Stimulated activated CD4-positive, alpha-beta T cell treated with anti-CD3 and anti-CD28 coated beads, Interleukin-2, amount 100 ng/mL, for 4 hours (primary cell): ENCODE results near the gene FAM107B.

ENCODE experiments used
- DNase-seq: peaks from one replicate; pipeline ENCODE4 v3.0.0-alpha.2; 2020; ENCODE audit warnings: low read depth

FAM107B gene

GRCh38 chr10:14556285-14556956 is 218.3 kb downstream of the FAM107B start:
- DNase-seq, result no peak

DNA sequence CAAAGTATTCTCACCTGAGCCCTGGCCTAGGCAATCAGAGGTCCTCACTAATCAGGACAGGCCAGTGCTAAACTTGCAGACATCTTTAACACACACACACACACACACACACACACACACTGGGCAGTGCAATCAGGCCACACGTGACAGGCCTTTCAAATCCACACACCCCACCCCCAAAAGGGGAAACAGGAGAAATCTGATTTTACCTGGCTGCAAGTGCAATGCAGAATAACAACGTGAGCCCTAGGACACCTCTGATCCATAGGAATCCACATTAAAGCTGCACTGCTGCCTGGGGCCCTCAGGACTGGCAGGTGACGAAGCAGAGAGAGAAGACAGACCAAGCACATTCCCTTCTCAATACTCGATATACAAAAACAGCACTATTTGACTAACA is 218.9 kb downstream of the FAM107B start:
- DNase-seq, result no peak

DNA sequence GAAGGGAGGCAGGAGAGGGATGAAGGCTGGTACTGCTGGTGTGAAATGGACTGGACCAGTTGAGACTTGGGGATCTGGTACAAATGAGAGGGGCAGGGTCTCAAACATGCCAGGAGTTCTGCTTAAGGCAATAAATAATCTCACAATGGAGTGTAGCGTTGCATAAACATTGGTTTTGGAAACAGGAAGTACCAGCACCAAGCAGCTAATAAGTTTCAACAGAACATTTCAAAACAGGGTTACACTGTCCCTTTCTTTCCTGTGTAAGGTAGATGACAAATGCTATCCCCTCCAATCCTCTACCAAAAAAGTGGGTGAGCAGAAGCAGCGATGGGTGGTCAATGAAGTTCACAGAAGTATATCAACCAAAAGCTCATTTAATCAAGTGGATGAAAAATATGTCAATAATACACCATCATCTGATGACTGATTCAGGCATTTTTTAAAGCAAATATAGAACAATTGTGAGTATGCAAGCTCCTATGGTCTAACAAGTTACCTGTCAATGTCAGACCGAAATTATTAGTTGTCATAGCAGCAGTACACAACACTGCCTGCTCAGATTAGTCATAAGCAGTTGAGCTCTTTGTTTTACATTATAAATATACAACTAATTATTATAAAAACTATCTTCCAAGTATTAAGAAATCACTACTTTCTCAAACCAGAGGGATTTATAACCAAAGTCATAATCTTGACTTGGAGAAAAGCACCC is 220.0 kb downstream of the FAM107B start:
- no peak for DNase-seq

- DNase-seq, result no peak
Observed at GRCh38 chr10:14554091-14554490, 220.6 kb downstream of the FAM107B start.

- DNase-seq, result no peak
Observed at GRCh38 chr10:14553448-14553847, 221.2 kb downstream of the FAM107B start.

DNA sequence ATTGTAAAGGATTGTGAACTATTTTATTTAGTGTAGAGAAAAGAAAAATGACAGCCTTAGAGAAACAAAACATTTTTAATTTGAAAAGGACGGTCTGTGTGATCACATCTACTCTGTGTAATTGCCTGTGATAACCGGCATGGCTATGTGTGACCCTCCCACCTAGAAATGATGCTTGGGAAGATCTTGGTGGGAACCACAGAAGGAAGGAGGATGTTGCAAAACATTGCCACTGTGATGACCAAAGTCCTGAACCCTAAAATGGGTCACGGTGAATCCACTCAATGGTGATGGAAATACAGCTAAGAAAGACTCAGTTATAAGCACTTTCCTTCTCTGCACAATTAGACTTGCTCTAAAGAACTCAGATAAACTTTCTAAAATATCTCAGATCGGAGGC is 222.7 kb downstream of the FAM107B start:
- no peak for DNase-seq

GRCh38 chr10:14550471-14550981 is 224.2 kb downstream of the FAM107B start:
- DNase-seq, result no peak

- no peak for DNase-seq
Observed at GRCh38 chr10:14549496-14549895, 225.2 kb downstream of the FAM107B start.

DNA sequence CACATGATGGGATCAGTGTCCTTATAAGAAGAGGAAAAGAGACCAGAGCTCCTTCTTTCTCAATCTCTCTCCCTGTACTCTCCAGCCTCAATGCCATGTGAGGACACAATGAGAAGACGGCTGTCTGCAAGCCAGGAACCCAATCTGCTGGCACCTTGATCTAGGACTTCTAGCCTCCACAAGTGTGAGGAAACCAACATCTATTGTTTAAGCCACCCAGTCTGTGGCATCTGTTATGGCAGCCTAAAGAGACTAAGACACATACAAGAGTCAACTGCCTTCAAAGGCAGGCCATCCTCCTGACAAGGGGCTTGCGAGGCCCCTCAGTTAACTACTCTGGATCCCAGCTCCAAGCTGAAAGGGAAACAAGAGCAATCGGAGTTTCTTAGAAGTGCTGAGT is 225.7 kb downstream of the FAM107B start:
- DNase-seq, result no peak

- no peak for DNase-seq
Observed at GRCh38 chr10:14548474-14548873, 226.2 kb downstream of the FAM107B start.

DNA sequence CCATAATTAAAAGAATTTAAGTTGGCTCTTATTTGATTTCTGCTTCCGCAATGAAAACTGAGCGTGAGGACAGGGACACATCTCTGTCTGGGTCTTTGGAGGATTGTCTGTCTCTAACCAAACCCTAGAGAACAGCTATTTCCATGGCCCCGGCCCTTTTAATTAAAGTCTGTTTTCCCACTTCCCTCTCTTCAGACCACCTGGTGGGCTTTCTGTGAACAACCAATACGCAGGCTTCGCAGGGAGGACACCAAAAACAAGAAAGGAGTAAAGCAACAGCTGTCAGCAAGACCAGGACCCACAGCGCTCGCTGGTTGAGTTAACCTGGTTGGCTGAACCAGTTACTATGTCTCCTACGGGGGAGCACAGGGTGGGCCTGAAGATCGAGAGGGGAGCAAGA is 226.9 kb downstream of the FAM107B start:
- no peak for DNase-seq

DNA sequence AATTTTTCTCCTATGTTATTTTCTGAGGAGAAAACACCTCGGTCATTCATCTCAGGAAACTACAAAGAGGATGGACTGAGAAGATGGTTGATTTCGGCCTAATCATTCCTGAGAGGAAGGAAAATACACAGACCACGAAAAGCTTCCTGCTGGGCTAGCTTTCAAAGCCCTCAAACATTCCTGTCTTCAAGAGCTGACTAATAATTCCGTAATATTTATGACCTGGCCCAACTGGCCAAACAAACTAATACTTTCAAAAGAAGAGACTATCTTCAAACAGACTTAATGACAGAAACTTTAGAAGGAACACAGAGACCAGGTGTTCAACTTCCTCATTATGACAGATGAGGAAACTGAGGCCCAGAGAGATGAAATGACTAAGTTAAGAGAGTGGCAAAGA is 228.9 kb downstream of the FAM107B start:
- DNase-seq, result no peak

GRCh38 chr10:14543904-14544210 is 230.8 kb downstream of the FAM107B start:
- no peak for DNase-seq

- no peak for DNase-seq
Observed at GRCh38 chr10:14543046-14543903, 231.4 kb downstream of the FAM107B start.

DNA sequence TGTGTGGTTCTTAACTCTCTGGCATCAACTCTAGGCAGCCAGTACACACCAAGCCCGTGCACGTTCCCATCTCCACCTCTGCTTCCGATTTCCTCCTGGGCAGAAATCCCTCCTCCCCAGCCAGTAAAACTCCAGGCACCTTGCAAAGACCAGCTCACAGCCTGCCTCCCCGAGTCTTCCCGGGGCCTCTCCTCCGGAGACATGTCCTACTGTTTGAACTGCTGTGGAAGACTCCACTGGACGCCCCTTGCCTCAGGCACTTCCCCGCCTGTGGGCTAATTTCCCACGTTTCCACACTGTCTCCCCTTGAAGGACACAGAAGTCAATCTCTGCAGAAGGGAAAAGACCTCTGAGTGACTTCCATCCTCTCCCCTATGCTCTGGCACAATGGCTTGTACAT is 233.3 kb downstream of the FAM107B start:
- no peak for DNase-seq

GRCh38 chr10:14540611-14541010 is 234.1 kb downstream of the FAM107B start:
- DNase-seq, result no peak

DNA sequence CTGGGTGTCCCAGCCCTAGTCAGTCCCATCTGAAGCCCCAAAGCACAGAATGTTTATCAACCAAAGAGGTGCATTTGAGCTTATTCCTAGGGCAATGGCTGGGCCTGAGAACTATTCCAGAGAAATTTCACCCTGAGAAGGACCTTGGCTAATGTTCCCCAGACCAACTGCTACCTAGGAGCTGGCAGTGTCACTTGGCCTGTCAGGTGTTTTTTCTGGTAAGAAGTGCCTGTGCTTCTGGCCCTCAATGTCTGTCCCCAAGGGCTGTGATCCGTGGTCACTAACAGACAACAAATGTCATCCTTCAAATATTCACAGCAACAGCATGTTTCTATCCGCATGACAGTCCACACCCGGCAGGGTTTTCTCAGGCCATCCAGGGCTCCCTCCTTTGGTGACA is 234.6 kb downstream of the FAM107B start:
- DNase-seq, result no peak

DNA sequence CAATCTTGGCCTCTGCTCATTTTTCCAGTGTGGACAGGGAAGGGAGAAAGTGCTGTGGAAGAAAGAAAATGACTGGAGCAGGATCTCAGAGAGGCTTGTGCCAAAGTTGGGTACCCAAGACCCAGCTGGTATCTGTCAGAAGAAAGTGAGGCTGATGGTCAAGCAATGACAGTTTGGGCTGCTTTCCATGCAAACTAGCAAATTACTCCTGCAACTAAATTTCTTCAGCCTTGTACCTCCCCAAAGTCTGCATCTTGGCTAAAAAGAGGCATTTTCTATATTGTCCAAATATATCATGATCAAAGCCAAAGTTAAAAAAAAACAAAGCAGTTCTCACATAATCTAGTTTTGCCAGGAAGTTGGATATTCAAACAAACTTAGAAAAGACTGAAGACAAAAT is 235.5 kb downstream of the FAM107B start:
- DNase-seq, result no peak

DNA sequence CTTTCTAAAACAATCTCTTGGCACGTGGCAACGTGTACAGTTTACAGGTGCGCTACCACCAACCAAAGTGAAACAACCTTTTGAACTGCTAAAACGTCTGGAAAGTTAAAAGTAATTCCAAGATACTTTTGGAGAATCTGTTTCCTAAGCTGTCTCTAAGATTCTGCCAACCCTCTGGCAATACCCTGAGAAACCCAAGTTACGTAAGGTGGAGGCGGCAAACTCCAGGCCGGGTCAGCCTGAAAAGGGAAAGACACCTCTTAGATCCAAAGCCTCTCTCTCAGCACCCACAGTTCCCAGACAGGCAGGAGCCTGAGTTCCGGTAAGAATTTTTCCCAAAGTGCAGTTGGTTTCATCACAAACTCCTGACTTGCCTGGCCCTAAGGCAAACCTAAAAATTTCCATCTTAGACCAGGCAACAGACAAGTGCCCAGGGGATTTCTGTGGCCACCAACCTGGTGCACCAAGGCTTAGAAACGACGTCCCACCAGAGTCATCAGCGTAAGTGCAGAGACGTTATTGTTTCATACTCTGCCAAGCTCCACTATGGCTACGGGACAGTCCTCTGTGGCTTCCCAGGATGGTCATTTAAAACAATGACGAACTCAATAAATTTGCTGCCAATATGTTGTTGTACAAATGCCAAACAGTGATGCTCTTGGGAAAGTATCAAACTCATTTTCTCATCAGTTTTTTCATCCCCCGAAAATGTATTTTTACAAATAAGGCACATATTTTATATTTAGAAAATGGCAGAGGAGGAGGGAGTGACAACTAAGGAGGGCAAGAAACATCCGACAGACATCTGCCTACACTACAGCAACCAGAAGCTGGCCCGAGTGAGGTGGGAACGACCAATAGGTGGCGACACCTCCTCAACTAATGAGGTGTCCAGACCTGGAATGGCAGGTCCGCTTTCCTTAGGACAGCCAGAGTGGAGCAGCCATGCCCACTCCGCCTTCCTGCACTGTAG is 238.2 kb downstream of the FAM107B start:
- DNase-seq, result no peak

DNA sequence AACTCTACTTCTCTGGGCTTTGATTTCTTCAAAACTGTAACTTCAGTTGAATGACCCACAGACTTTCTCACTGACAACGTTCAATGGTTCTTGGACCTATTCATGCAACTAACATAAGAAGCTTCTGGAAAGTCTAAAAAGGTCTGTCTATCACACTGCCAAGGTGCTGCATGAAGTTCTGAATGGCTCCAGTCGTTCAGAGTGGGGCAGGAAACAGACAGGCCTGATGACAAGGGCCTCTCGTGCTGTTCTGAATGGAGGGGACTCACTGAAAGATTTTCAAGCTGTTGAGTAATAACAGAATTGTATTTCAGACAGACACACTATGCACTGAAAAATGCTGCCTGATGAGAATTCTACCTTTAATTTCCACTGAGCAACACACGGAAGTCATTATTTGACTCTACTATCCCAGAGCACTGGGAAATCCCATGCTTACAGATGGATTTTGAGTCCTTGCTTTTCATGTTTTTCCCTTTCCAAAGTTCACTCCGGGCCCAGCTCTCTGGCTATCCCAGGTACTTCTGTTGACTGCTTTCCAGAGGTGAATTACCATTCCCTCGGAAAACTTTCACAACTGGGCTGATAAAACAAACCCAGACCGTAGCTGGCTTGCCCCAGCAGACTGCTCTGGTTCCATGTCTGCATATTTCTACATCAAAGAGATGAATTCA is 239.1 kb downstream of the FAM107B start:
- DNase-seq, result no peak

DNA sequence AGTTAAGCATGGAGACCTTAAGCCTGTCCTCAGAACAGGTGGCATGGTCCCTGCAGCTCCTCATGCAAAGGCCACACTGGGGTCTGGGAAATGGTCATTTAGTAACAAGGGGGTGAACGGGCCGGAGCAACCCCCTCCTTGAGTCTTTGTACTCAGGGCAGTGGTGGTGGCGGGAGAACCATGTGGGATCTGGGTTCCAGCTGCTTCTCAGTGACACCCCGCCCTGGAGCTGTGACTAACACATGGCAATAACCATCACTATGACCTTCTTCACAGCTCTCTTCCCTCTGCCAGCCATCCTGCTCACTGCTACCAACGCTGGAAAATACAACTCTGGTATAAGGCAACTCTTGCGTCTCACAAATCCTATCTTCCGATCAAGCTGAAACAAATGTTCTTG is 240.5 kb downstream of the FAM107B start:
- DNase-seq, result no peak
